NT2/D1 (cell line): ENCODE results near the gene FAM219B.

Source experiments
- SUZ12 ChIP-seq: IDR thresholded peaks from 2 replicates; pipeline ENCODE4 v1.6.1; 2011; ENCODE audit not compliant: insufficient read length, insufficient read depth; ENCODE audit errors: extremely low read depth
- YY1 ChIP-seq: IDR thresholded peaks from 2 replicates; pipeline ENCODE4 v1.6.1; 2011; ENCODE audit not compliant: insufficient read length, insufficient read depth
- ZNF274 ChIP-seq: IDR thresholded peaks from 2 replicates; pipeline ENCODE4 v1.6.1; 2011; ENCODE audit warnings: mild to moderate bottlenecking, low read depth, low read length

- TF ChIP-seq YY1, result no peak
- TF ChIP-seq ZNF274, result no peak
- no peak for TF ChIP-seq SUZ12
Observed at GRCh38 chr15:74890665-74890960, 16.0 kb downstream of the FAM219B start.
